Ovary (tissue), 9 donors: Measurements from ENCODE around the gene STXBP4. TPM values are rescaled to one million over a fixed set of nuclear protein-coding genes. Genes with fewer than 3 reads are reported as not detected.

ENCODE experiments used
- DNase-seq, 5 donors: peaks; one replicate each; pipeline ENCODE4 v3.0.0-alpha.2; 2019 to 2020
- H3K27ac ChIP-seq, 2 donors: fragments of 200-600 bp; one replicate each; pipeline versions ENCODE4 v1.5.1 to v1.8.0; 2019 to 2022
- H3K27me3 ChIP-seq: fragments of 200-600 bp; one replicate; pipeline ENCODE4 v1.8.0; 2022
- H3K36me3 ChIP-seq: fragments of 200-600 bp; sonication (generic); one replicate; pipeline ENCODE4 v1.5.1; 2019
- H3K4me1 ChIP-seq: one replicate; pipeline ENCODE4 v1.8.1; 2013; ENCODE audit warnings: mild to moderate bottlenecking, moderate library complexity; ENCODE audit not compliant: insufficient read depth
- H3K4me3 ChIP-seq: fragments of 200-600 bp; sonication (generic); one replicate; pipeline ENCODE4 v1.5.1; 2017
- H3K9me3 ChIP-seq, 2 donors: fragments of 200-600 bp in 1 of 2; sonication (generic) in 1 of 2; one replicate each; pipeline versions ENCODE4 v1.5.1 to v1.8.1; 2013 to 2019; ENCODE audit warnings: mild to moderate bottlenecking in 1 of 2, moderate library complexity in 1 of 2
- CTCF ChIP-seq, 3 donors: fragments of 450-650 bp in 2 of 3; fragments of 200-600 bp in 1 of 3; IDR thresholded peaks; one replicate each; pipeline versions ENCODE4 v1.5.1 to v1.8.0; 2016 to 2022; ENCODE audit warnings: antibody characterized with exemption in 3 of 3, mild to moderate bottlenecking in 1 of 3
- EP300 ChIP-seq: sonication (generic); formaldehyde crosslinking; IDR thresholded peaks from one replicate; pipeline ENCODE4 v1.6.1; 2017; ENCODE audit warnings: antibody characterized with exemption
- POLR2A ChIP-seq: fragments of 450-650 bp; IDR thresholded peaks from one replicate; pipeline ENCODE4 v1.6.1; 2017; ENCODE audit warnings: antibody characterized with exemption, mild to moderate bottlenecking, moderate library complexity
- WGBS, 3 donors: extraction: QIAGEN DNeasy Blood & Tissue Kit in 1 of 3; methylation state at CpG; one replicate each; pipeline versions ENCODE4 v1.1.5 to v1.1.7; 2013 to 2017; 5-methylcytosine and 5-hydroxymethylcytosine counted together
- intact Hi-C, 4 donors: fragments of 100-400 bp; cut with DNase I; formaldehyde crosslinking; loops; one replicate each; pipeline versions ENCODE4 v1.11.0 to v1.15.1; 2022 to 2023
- polyA plus RNA-seq, 2 donors: library from polyadenylated mRNA; stranded (reverse); fragments of 200-250 nt in 1 of 2; fragments of 350-450 nt in 1 of 2; fragmentation: Illumina TruSeq in 1 of 2; extraction: RNeasy Lipid Tissue Mini Kit (QIAGEN cat#74804) in 1 of 2; gene quantifications; one replicate each; pipeline ENCODE4 v1.2.3, GENCODE V29; 2013 to 2014
- total RNA-seq, 7 donors: library from RNA; depleted of rRNA in 2 of 7; stranded (reverse); fragments of >200 nt in 2 of 7; fragmentation: NEBNext Ultra II Directional in 3 of 7; extraction: Animal tissue kit (Norgen Biotek cat#: 25700) in 3 of 7; gene quantifications; one replicate each; pipeline versions ENCODE4 v1.1.0 to v1.2.4, GENCODE V29; 2016 to 2023
- donor health status: DM: no; HTN: no; CAD: no; lungs with moderate emphysema.
- donor health status: DM: no; HTN: no; CAD: no.
- donor health status: Bipolar disorder and iron deficiency.
- donor health status: DM: yes; HTN: yes; CAD: no.
- donor health status: DM: no; HTN: no; CAD: no.
- donor health status: DM: yes; HTN: yes; CAD: no.

Gene STXBP4
- total and polyA plus RNA-seq, 9 donors = 2.4 to 63.1 (median 16.5) TPM

GRCh38 chr17:55171634-55172328, 203.2 kb downstream of the STXBP4 start:
- Histone ChIP-seq H3K4me1 (no peaks in the 10 kb centered on the region), H3K27me3 (no peaks in the 10 kb centered on the region), H3K36me3 (no peaks in the 10 kb centered on the region), H3K4me3 (no peak overlapping the region), H3K27ac (no peak overlapping the region), H3K9me3 (no peaks in the 10 kb centered on the region)
- intact Hi-C loops = no loop called here
- DNase-seq = no peak
- no peak for TF ChIP-seq CTCF (IDR thresholded peaks at IDR 0.05)
- TF ChIP-seq POLR2A = no peak
- no peak for TF ChIP-seq EP300
- WGBS, 3 donors = 92 to 95% (median 95%) methylated on average over 4 of the region's 4 CpGs

DNA sequence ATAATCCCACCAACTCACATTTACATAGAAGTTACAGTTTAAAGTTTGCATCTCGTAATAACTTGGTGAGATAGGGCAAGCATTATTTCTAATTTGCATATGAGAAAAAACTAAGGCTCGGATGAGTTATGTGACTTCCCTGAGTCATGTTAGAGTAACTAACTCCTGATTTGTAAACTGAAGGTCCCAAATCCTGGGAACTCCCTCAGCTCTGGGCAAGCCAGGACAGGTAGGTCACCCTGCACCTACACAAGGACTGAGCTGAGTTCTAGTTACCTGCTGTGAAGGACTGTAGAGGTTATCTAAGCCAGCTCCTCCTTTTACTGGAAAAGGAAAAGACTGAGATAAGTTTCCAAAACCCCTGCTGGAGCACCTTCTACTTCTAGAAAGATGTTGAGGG, 204.0 kb downstream of the STXBP4 start:
- no peak for TF ChIP-seq EP300
- no peak for TF ChIP-seq POLR2A
- TF ChIP-seq CTCF (IDR thresholded peaks at IDR 0.05) = no peak
- no peak overlapping the region for H3K4me3 ChIP-seq
- no peak overlapping the region for H3K27ac ChIP-seq
- 92 to 97% (median 96%) methylated on average over 2 of the region's 2 CpGs for WGBS, 3 donors
- no peaks in the 10 kb centered on the region for H3K9me3 ChIP-seq
- intact Hi-C loops = no loop called here
- no peaks in the 10 kb centered on the region for H3K4me1 ChIP-seq
- DNase-seq = no peak
- H3K36me3 ChIP-seq = no peaks in the 10 kb centered on the region
- H3K27me3 ChIP-seq = no peaks in the 10 kb centered on the region

GRCh38 chr17:55174133-55174532, 205.6 kb downstream of the STXBP4 start:
- DNase-seq = no peak
- H3K4me3 ChIP-seq = no peak overlapping the region
- no peaks in the 10 kb centered on the region for H3K9me3 ChIP-seq
- no peak for TF ChIP-seq POLR2A
- TF ChIP-seq CTCF (IDR thresholded peaks at IDR 0.05) = no peak
- TF ChIP-seq EP300 = no peak
- WGBS, 3 donors = 95 to 100% (median 97%) methylated on average over 1 of the region's 1 CpG
- H3K27me3 ChIP-seq = no peaks in the 10 kb centered on the region
- intact Hi-C loops = no loop called here
- H3K4me1 ChIP-seq = no peaks in the 10 kb centered on the region
- H3K36me3 ChIP-seq = no peaks in the 10 kb centered on the region
- no peak overlapping the region for H3K27ac ChIP-seq

DNA sequence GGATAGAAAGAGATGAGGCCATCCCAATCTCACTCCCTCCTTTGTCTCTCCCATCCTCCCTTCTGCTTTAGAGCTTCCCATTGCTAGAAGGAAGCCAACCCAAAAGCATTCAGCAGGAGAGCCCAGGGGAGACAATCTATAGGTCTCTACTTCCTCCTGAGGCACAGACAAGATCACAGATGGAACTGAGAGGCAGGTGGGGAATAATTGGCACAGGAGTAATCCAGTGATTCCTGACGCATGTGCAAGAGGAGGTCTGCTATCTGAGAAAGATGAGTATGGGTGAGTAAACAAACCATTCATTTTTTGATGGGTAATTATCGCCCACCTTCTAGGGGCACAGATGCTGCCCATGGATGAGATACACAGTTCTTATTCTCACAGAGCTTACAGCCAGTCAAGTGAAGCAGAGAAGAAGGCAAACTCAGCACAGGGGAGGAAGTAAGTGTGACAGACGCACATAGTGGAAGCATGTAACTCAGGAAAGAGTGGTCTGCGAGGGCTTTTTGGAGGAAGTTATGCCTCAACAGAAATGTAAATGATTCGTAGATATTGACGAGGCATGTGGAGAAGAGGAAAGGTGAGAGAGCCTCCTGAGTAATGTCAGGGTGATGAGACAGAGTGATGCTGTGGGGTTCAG, 207.3 kb downstream of the STXBP4 start:
- H3K36me3 ChIP-seq = no peaks in the 10 kb centered on the region
- WGBS, 3 donors = 90 to 92% (median 90%) methylated on average over 6 of the region's 6 CpGs
- intact Hi-C loops = loop anchor here in 1 of 4 donors (5.0 kb wide), 1 partner anchor 1536 kb away; no protein-coding TSS in a partner anchor
- H3K4me1 ChIP-seq = no peaks in the 10 kb centered on the region
- TF ChIP-seq EP300 = no peak
- no peak for TF ChIP-seq CTCF (IDR thresholded peaks at IDR 0.05)
- TF ChIP-seq POLR2A = no peak
- H3K27ac ChIP-seq = no peak overlapping the region
- H3K27me3 ChIP-seq = no peaks in the 10 kb centered on the region
- no peaks in the 10 kb centered on the region for H3K9me3 ChIP-seq
- no peak for DNase-seq
- no peak overlapping the region for H3K4me3 ChIP-seq
